ENCODE data around the gene MAGEL2. TPM values are rescaled to one million over a fixed set of nuclear protein-coding genes. Genes with fewer than 3 reads are reported as not detected.

Gene MAGEL2
- total and polyA plus RNA-seq, 2 of the 4 experiments (the other 2 are of a cell fraction) = 0.18 to 0.29 TPM

DNA sequence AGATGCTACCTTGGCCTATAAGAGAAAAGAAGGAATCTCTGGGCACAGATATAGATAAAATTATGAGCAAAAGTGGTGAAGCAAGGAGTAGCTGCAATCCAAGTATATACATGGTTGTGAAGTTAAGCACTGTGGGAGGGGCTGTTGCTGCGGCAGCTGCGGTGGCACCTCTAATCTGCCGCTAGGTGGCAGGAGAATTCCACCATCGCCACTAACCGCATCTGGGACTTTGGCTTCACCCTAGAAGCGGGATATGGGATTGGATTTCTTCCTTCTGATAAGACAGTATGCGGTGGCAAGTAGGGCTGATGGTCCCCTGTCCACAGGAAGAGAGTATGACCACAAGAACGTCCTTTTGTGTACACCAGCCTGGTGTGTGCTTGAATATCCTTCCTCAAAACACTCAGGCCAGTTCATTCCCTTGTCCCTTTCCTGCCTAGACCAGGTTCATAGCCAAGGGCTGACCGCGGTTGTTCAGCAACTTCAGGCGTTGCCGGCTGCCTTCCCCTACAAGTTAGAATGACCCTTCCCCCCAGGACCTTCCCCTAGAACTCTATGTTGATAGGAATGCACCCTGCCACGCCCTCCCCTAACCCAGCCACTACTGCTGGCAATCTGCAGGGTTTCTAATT is 5.1 kb downstream of the MAGEL2 start:
- Histone ChIP-seq H3K23ac (ENCODE audit: low read depth, low read length) (no peak overlapping the region), H3K9me1 (ENCODE audit: insufficient read depth, low read length) (no peaks in the 10 kb centered on the region), H3K4me2 (ENCODE audit: low read depth, low read length) (no peak overlapping the region; the same call in 1 of the 2 replicates), H3K9ac (ENCODE audit: low read depth, low read length) (no peak overlapping the region), H4K5ac (ENCODE audit: low read depth, low read length) (no peak overlapping the region), H3K4me3 (ENCODE audit: insufficient read depth, low read depth, low read length) (no peak overlapping the region), H2BK20ac (ENCODE audit: low read depth, low read length) (no peak overlapping the region), H3K56ac (ENCODE audit: extremely low read depth, insufficient read depth, low read length) (no peak overlapping the region), H3K9me3 (ENCODE audit: control insufficient read depth, insufficient read depth, low read length) (peaks cover 2% of the 10 kb centered on the region; the same call in 1 of the 2 replicates), H3K18ac (ENCODE audit: low read depth, low read length) (no peak overlapping the region), H2BK15ac (ENCODE audit: low read depth, low read length) (no peak overlapping the region), H3K14ac (replicated peaks; ENCODE audit: low read depth, low read length) (no peak overlapping the region), H3K36me3 (ENCODE audit: control insufficient read depth, insufficient read depth, low read length) (no peaks in the 10 kb centered on the region), H3K27ac (ENCODE audit: insufficient read depth, low read length) (no peak overlapping the region), H2AK5ac (ENCODE audit: low read depth, low read length) (no peak overlapping the region), H2AFZ (replicated peaks; ENCODE audit: low read length, poor library complexity) (no peak overlapping the region), H4K91ac (ENCODE audit: insufficient read depth, low read depth, low read length) (no peak overlapping the region), H4K8ac (ENCODE audit: low read depth in 2 of 2, low read length in 2 of 2) (no peak overlapping the region), H3K4ac (ENCODE audit: low read depth, low read length) (no peak overlapping the region), H2BK5ac (ENCODE audit: low read depth, low read length, poor library complexity, severe bottlenecking) (no peak overlapping the region), H2BK120ac (ENCODE audit: low read depth, low read length) (no peak overlapping the region), H3K79me1 (ENCODE audit: low read depth in 1 of 2, low read length in 2 of 2) (no peaks in the 10 kb centered on the region), H4K20me1 (ENCODE audit: insufficient read depth, low read length) (no peaks in the 10 kb centered on the region), H2AK9ac (replicated peaks; ENCODE audit: low read depth, low read length, poor library complexity) (no peak overlapping the region), H3K27me3 (ENCODE audit: control insufficient read depth, insufficient read depth, low read length) (no peaks in the 10 kb centered on the region), H3K4me1 (ENCODE audit: control insufficient read depth, insufficient read depth, low read length) (no peaks in the 10 kb centered on the region)
- WGBS, 2 experiments (ENCODE audit: extremely low coverage in 2 of 2, insufficient read length in 1 of 2) = no CpG with 5 or more reads among the region's 13 CpGs
- BruUV-seq (replicated peaks) = no TSS peak
- ChIA-PET POLR2A (ENCODE audit: unreplicated experiment) (no interaction called here), CTCF (interaction anchor here (0.6 kb wide), 1 partner anchor 259 kb away, joined by 3 read pairs; no protein-coding TSS in a partner anchor)
- DNase-seq (peak; percentile 51), ATAC-seq (ENCODE audit: low read depth) (peak; percentile 94)
- TF ChIP-seq SMC3 (IDR thresholded peaks at IDR 0.05; ENCODE audit: low read depth, low read length) (peak; percentile 37), RAD21 (IDR thresholded peaks at IDR 0.05; ENCODE audit: low read length) (peak; percentile 80), MAFK (IDR thresholded peaks at IDR 0.05; ENCODE audit: low read depth, low read length) (no peak)
- TF ChIP-seq, protein P1, sequence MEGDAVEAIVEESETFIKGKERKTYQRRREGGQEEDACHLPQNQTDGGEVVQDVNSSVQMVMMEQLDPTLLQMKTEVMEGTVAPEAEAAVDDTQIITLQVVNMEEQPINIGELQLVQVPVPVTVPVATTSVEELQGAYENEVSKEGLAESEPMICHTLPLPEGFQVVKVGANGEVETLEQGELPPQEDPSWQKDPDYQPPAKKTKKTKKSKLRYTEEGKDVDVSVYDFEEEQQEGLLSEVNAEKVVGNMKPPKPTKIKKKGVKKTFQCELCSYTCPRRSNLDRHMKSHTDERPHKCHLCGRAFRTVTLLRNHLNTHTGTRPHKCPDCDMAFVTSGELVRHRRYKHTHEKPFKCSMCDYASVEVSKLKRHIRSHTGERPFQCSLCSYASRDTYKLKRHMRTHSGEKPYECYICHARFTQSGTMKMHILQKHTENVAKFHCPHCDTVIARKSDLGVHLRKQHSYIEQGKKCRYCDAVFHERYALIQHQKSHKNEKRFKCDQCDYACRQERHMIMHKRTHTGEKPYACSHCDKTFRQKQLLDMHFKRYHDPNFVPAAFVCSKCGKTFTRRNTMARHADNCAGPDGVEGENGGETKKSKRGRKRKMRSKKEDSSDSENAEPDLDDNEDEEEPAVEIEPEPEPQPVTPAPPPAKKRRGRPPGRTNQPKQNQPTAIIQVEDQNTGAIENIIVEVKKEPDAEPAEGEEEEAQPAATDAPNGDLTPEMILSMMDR (conservative IDR thresholded peaks at IDR 0.05; ENCODE audit: low read depth, low read length) = peak; percentile 81
- intact Hi-C loops (cut with micrococcal nuclease) = loop anchor here (1.0 to 10.0 kb wide), 4 partner anchors 215 to 1862 kb away; no protein-coding TSS in a partner anchor
- in situ Hi-C loops (cut with MboI; ENCODE audit: low sequenced_read_pairs) = loop anchor here (10.0 kb wide), 1 partner anchor 212 kb away; no protein-coding TSS in a partner anchor
- dilution Hi-C loops (cut with HindIII; ENCODE audit: low sequenced_read_pairs, unreplicated experiment) = no loop called here
